KBM-7 (cell line): ENCODE results near the gene UBE2D2.
"Not testable (repeated sequence)": the region's sequence is repeated elsewhere in the genome, so short reads cannot be mapped to it uniquely, and the experiment has no call there.

Experiments used
- DNase-seq: peaks from one replicate; pipeline ENCODE4 v3.0.0-alpha.2; 2015
- in situ Hi-C: fragments of 300-500 bp; cut with MboI; formaldehyde crosslinking; loops from 2 replicates; pipeline ENCODE4 v1.14.3; 2020; ENCODE audit warnings: low sequenced_read_pairs, low pct_unique_long_range_greater_than_20kb, mixed read lengths

The UBE2D2 gene

DNA sequence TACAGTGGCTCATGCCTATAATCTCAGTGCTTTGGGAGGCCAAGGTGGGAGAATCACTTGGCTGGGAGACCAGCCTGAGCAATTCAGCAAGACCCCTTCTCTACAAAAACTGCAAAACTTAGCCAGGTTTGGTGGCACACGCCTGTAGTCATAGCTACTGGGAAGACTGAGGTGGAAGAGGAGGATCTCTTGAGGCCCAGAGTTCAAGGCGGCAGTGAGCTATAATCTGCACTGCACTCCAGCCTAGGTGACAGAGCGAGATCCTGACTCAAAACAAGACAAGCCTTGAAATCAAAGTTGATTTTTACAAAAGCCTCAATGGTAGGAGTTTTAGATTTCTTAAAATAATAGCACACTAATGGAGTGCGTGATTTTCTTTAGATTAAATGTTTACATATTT, 14.6 kb downstream of the UBE2D2 start:
- in situ Hi-C loops = no loop called here
- DNase-seq = no peak

- in situ Hi-C loops = no loop called here
- no peak for DNase-seq
These were observed 16.7 kb downstream of the UBE2D2 start for GRCh38 chr5:139577689-139578290.

DNA sequence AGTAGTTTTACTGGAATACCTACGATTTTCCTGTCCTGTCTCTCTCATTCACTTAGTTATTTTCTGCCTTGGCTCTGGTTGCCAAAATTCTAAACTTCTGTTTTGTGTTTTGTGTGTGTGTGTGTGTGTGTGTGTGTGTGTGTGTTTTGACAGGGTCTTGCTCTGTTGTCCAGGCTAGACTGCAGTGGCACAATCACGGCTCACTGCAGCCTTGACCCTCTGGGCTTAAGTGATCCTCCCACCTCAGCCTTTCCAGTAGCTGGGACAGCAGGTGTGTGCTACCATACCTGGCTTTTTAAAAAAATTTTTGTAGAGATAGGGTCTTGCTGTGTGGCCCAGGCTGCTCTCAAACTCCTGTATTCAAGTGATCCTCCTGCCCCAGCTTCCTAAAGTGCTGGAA, 17.2 kb downstream of the UBE2D2 start:
- DNase-seq = no peak
- in situ Hi-C loops = no loop called here

DNA sequence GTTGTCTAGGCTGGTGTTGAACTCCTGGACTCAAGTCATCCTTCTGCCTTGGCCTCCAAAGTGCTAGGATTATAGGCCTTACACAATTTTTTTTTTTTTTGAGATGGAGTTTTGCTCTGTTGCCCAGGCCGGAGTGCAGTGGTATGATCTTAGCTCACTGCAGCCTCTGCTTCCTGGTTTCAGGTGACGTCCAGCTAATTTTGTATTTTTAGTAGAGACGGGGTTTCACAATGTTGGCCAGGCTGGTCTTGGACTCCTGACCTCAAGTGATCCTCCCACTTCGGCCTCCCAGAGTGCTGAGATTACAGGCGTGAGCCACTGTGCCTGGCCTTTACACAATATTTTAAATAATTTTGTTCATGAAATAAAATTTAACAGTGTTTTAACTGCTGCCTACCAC, 21.0 kb downstream of the UBE2D2 start:
- not testable (repeated sequence) for DNase-seq

GRCh38 chr5:139584137-139584536, 23.0 kb downstream of the UBE2D2 start:
- in situ Hi-C loops = no loop called here
- no peak for DNase-seq

More for the DNA sequence above, 21.0 kb downstream of the UBE2D2 start:
- in situ Hi-C loops = not testable (repeated sequence)

GRCh38 chr5:139588116-139588515, 27.0 kb downstream of the UBE2D2 start:
- DNase-seq, in situ Hi-C loops: not testable (repeated sequence)

- in situ Hi-C loops = no loop called here
- no peak for DNase-seq
These were observed 27.8 kb downstream of the UBE2D2 start for GRCh38 chr5:139588962-139589361.

DNA sequence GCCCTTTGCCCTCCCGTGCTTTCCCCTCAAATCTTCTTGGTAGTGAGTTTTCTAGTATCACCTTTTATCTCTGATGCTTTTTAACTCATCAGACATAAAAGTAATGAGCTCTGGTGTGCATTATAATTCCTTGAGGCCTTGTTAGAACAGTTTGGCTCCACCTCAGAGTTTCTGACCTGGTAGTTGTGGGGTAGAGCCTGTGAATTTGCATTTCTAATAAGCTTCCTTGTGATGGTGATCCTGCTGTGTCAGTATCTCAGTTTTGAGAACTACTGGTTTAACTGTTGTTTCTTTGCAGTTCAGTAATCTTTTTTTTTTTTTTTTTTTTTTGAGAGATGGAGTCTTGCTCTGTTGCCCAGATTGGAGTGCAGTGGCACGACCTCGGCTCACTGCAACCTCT, 31.1 kb downstream of the UBE2D2 start:
- in situ Hi-C loops = no loop called here

GRCh38 chr5:139593076-139593475, 31.9 kb downstream of the UBE2D2 start:
- in situ Hi-C loops, DNase-seq: not testable (repeated sequence)

More for the DNA sequence above, 31.1 kb downstream of the UBE2D2 start:
- no peak for DNase-seq

- in situ Hi-C loops = no loop called here
- DNase-seq = no peak
These were observed 32.7 kb downstream of the UBE2D2 start for GRCh38 chr5:139593716-139594319.

GRCh38 chr5:139597134-139597533, 36.0 kb downstream of the UBE2D2 start:
- no peak for DNase-seq
- in situ Hi-C loops = no loop called here

DNA sequence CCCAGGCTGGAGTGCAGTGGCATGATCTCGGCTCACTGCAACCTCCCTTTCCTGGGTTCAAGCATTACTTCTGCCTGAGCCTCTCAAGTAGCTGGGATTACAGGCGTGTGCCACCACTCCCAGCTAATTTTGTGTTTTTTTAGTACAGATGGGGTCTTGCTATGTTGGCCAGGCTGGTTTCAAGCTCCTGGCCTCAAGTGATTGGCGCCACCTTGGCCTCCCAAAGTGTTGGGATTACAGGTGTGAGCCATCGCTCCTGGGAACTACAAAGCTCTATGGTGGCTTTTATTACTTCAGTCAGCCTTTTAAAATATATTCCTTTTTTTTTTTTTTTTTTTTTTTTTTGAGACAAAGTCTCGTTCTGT, 37.4 kb downstream of the UBE2D2 start:
- DNase-seq, in situ Hi-C loops: not testable (repeated sequence)

DNA sequence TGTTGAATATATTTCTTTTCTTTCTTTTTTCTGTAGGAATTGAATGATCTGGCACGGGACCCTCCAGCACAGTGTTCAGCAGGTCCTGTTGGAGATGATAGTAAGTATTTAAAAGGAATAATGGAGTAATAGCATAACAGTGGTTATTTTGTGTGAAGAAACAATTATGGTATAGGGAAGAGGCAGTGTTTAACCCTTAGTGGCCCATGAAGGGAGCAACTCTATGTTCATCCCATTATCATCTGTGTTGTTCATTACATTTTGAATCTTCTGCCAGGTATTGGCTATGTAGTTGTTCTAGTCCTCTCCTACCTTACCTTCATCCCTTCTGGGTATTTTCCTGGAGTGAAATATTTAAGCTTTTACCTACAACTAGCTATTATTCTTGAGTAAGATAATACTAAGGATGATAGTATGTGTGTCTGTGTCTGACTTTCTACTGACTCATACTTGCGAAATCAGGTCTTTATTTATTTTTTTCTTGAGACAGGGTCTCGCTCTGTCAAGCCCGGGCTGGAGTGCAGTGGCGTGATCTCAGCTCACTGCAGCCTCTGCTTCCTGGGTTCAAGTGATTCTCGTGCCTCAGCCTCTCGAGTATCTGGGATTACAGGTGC, 39.3 kb downstream of the UBE2D2 start:
- in situ Hi-C loops = no loop called here
- DNase-seq = no peak

- in situ Hi-C loops = no loop called here
- DNase-seq = no peak
These were observed 40.3 kb downstream of the UBE2D2 start for GRCh38 chr5:139601429-139601828.

GRCh38 chr5:139601948-139602347, 40.8 kb downstream of the UBE2D2 start:
- in situ Hi-C loops = not testable (repeated sequence)

GRCh38 chr5:139605887-139606286, 44.7 kb downstream of the UBE2D2 start:
- DNase-seq = no peak

More at GRCh38 chr5:139601948-139602347, 40.8 kb downstream of the UBE2D2 start:
- DNase-seq = not testable (repeated sequence)

GRCh38 chr5:139611703-139612584, 50.8 kb downstream of the UBE2D2 start:
- in situ Hi-C loops = no loop called here
- DNase-seq = no peak

More at GRCh38 chr5:139605887-139606286, 44.7 kb downstream of the UBE2D2 start:
- in situ Hi-C loops = no loop called here

- in situ Hi-C loops = no loop called here
These were observed 58.7 kb downstream of the UBE2D2 start for GRCh38 chr5:139619861-139620260.

DNA sequence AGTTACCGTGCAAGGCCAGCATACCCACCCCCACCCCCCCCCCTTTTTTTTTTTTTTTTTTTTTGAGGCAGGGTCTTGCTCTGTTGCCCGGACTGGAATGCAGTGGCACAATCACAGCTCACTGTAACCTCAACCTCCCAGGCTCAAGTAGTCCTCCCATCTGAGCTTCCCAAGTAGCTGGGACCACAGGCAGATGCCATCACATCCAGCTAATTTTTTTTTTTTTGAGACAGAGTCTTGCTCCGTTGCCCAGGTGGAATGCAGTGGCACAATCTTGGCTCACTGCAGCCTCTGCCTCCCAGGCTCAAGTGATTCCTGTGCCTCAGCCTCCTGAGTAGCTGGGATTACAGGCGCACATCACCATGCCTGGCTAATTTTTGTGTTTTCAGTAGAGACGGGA, 64.3 kb downstream of the UBE2D2 start:
- in situ Hi-C loops, DNase-seq: not testable (repeated sequence)

More at GRCh38 chr5:139619861-139620260, 58.7 kb downstream of the UBE2D2 start:
- DNase-seq = no peak
